CD8-positive, alpha-beta memory T cell (primary cell): Measurements from ENCODE around the gene MAN2C1. TPM values are rescaled to one million over a fixed set of nuclear protein-coding genes. Genes with fewer than 3 reads are reported as not detected.
"Not testable (repeated sequence)": the region's sequence is repeated elsewhere in the genome, so short reads cannot be mapped to it uniquely, and the experiment has no call there.

Experiments used
- CTCF ChIA-PET: fragments of 350-600 bp; sonication (Branson Sonifier 250); formaldehyde crosslinking; loops from one replicate; lab custom pipeline; 2021; ENCODE audit warnings: antibody characterized with exemption; lab: Charles Lee
- POLR2A ChIA-PET: fragments of 350-600 bp; sonication (Branson Sonifier 250); formaldehyde crosslinking; loops from one replicate; lab custom pipeline; 2021; ENCODE audit warnings: antibody characterized with exemption; lab: Charles Lee
- DNase-seq, 5 donors: peaks; one replicate each; pipeline versions ENCODE4 v3.0.0 to v3.0.0-alpha.2; 2020 to 2022; ENCODE audit warnings: mixed read lengths in 1 of 5
- H3K27ac ChIP-seq: one replicate; pipeline ENCODE4 v1.7.0; 2013; ENCODE audit warnings: low read depth, mild to moderate bottlenecking, low read length, moderate library complexity
- H3K27me3 ChIP-seq: 2 replicates; pipeline ENCODE4 v1.7.0; 2013; ENCODE audit warnings: low read length, mild to moderate bottlenecking; ENCODE audit not compliant: insufficient read depth, poor library complexity, severe bottlenecking
- H3K36me3 ChIP-seq: 2 replicates; pipeline ENCODE4 v1.7.0; 2013; ENCODE audit warnings: mild to moderate bottlenecking, low read length, moderate library complexity; ENCODE audit not compliant: insufficient read depth
- H3K4me1 ChIP-seq: 2 replicates; pipeline ENCODE4 v1.7.0; 2013; ENCODE audit warnings: mild to moderate bottlenecking, low read length, moderate library complexity; ENCODE audit not compliant: insufficient read depth
- H3K4me3 ChIP-seq: 2 replicates; pipeline ENCODE4 v1.7.0; 2013; ENCODE audit warnings: mild to moderate bottlenecking, low read length
- H3K9me3 ChIP-seq: 2 replicates; pipeline ENCODE4 v1.7.0; 2013; ENCODE audit warnings: mild to moderate bottlenecking, low read length
- H3K27ac Mint-ChIP-seq, 8 donors: one replicate each; pipeline ENCODE4 v1.8.0; 2020 to 2021; ENCODE audit warnings: mixed read lengths in 8 of 8, mild to moderate bottlenecking in 6 of 8, inconsistent platforms in 3 of 8, moderate library complexity in 3 of 8
- H3K27me3 Mint-ChIP-seq, 2 donors: one replicate each; pipeline ENCODE4 v1.8.0; 2020 to 2021; ENCODE audit warnings: mixed read lengths in 2 of 2, mild to moderate bottlenecking in 1 of 2, moderate library complexity in 1 of 2
- H3K36me3 Mint-ChIP-seq, 3 donors: one replicate each; pipeline ENCODE4 v1.8.0; 2020 to 2021; ENCODE audit warnings: mixed read lengths in 3 of 3, inconsistent platforms in 1 of 3, mild to moderate bottlenecking in 1 of 3
- H3K4me1 Mint-ChIP-seq, 3 donors: one replicate each; pipeline ENCODE4 v1.8.0; 2020 to 2021; ENCODE audit warnings: mixed read lengths in 3 of 3, inconsistent platforms in 1 of 3, mild to moderate bottlenecking in 1 of 3
- H3K4me3 Mint-ChIP-seq, 7 donors: one replicate each; pipeline ENCODE4 v1.8.0; 2020 to 2021; ENCODE audit warnings: mixed read lengths in 7 of 7, mild to moderate bottlenecking in 6 of 7, moderate library complexity in 4 of 7, inconsistent platforms in 2 of 7
- H3K9me3 Mint-ChIP-seq, 5 donors: one replicate each; pipeline ENCODE4 v1.8.0; 2020 to 2022; ENCODE audit warnings: mixed read lengths in 5 of 5, mild to moderate bottlenecking in 3 of 5, moderate library complexity in 2 of 5, inconsistent platforms in 1 of 5
- polyA plus RNA-seq: library from polyadenylated mRNA; unstranded; fragments of 300-500 nt; fragmentation: Illumina TruSeq; gene quantifications from one replicate; pipeline ENCODE4 v1.2.3, GENCODE V29; 2021
- total RNA-seq, 2 experiments: library from RNA; stranded (reverse); gene quantifications; one replicate each; pipeline ENCODE4 v1.2.3, GENCODE V29; 2021

The MAN2C1 gene
- total and polyA plus RNA-seq, 3 experiments from 2014 or later: 32.0 to 133 (median 127) TPM

GRCh38 chr15:75328493-75329314 is 39.7 kb downstream of the MAN2C1 start:
- no peaks in the 10 kb centered on the region for H3K9me3 Mint-ChIP-seq
- H3K4me1 Mint-ChIP-seq: no peaks in the 10 kb centered on the region
- DNase-seq: no peak
- CTCF ChIA-PET: no interaction called here
- H3K9me3 ChIP-seq: no peaks in the 10 kb centered on the region
- H3K4me1 ChIP-seq: no peaks in the 10 kb centered on the region
- no peak overlapping the region for H3K27ac Mint-ChIP-seq
- no peak overlapping the region for H3K27ac ChIP-seq
- no peaks in the 10 kb centered on the region for H3K27me3 ChIP-seq
- H3K36me3 Mint-ChIP-seq: no peaks in the 10 kb centered on the region
- no peak overlapping the region for H3K4me3 Mint-ChIP-seq
- POLR2A ChIA-PET: no interaction called here
- H3K36me3 ChIP-seq: no peaks in the 10 kb centered on the region
- no peak overlapping the region for H3K4me3 ChIP-seq
- H3K27me3 Mint-ChIP-seq: peaks cover 0 to 8% of the 10 kb centered on the region in 2 donors

GRCh38 chr15:75327491-75327890 is 40.9 kb downstream of the MAN2C1 start:
- Histone ChIP-seq H3K36me3 (no peaks in the 10 kb centered on the region), H3K27me3 (no peaks in the 10 kb centered on the region), H3K4me3 (no peak overlapping the region), H3K9me3 (no peaks in the 10 kb centered on the region), H3K27ac (no peak overlapping the region), H3K4me1 (no peaks in the 10 kb centered on the region)
- Mint-ChIP-seq H3K36me3 (no peaks in the 10 kb centered on the region), H3K27ac (no peak overlapping the region), H3K9me3 (no peaks in the 10 kb centered on the region), H3K4me3 (no peak overlapping the region), H3K4me1 (no peaks in the 10 kb centered on the region), H3K27me3 (peaks cover 0 to 8% of the 10 kb centered on the region in 2 donors)
- ChIA-PET POLR2A (no interaction called here), CTCF (interaction anchor here (1.2 kb wide), 1 partner anchor 40 kb away, joined by 3 read pairs; no protein-coding TSS in a partner anchor)
- no peak for DNase-seq

GRCh38 chr15:75327005-75327404 is 41.4 kb downstream of the MAN2C1 start:
- H3K36me3 Mint-ChIP-seq: no peaks in the 10 kb centered on the region
- H3K27me3 ChIP-seq: no peaks in the 10 kb centered on the region
- no peak overlapping the region for H3K4me3 ChIP-seq
- ChIA-PET POLR2A (no interaction called here), CTCF (interaction anchor here (1.2 kb wide), 1 partner anchor 40 kb away, joined by 3 read pairs; no protein-coding TSS in a partner anchor)
- no peaks in the 10 kb centered on the region for H3K4me1 Mint-ChIP-seq
- peaks cover 0 to 8% of the 10 kb centered on the region in 2 donors for H3K27me3 Mint-ChIP-seq
- H3K27ac Mint-ChIP-seq: no peak overlapping the region
- H3K4me3 Mint-ChIP-seq: no peak overlapping the region
- DNase-seq: no peak
- no peaks in the 10 kb centered on the region for H3K4me1 ChIP-seq
- no peaks in the 10 kb centered on the region for H3K9me3 Mint-ChIP-seq
- no peak overlapping the region for H3K27ac ChIP-seq
- no peaks in the 10 kb centered on the region for H3K36me3 ChIP-seq
- H3K9me3 ChIP-seq: no peaks in the 10 kb centered on the region

- Histone ChIP-seq H3K27me3 (no peaks in the 10 kb centered on the region), H3K9me3 (no peaks in the 10 kb centered on the region), H3K4me1 (no peaks in the 10 kb centered on the region), H3K4me3 (no peak overlapping the region), H3K36me3 (no peaks in the 10 kb centered on the region), H3K27ac (no peak overlapping the region)
- Mint-ChIP-seq H3K27me3 (peaks cover 0 to 8% of the 10 kb centered on the region in 2 donors), H3K4me3 (no peak overlapping the region), H3K4me1 (no peaks in the 10 kb centered on the region), H3K9me3 (no peaks in the 10 kb centered on the region), H3K27ac (no peak overlapping the region), H3K36me3 (no peaks in the 10 kb centered on the region)
- DNase-seq: no peak
- CTCF ChIA-PET: no interaction called here
- POLR2A ChIA-PET: no interaction called here
Observed at GRCh38 chr15:75325922-75326321, 42.5 kb downstream of the MAN2C1 start.

- ChIA-PET CTCF (no interaction called here), POLR2A (no interaction called here)
- Mint-ChIP-seq H3K4me3 (no peak overlapping the region), H3K9me3 (no peaks in the 10 kb centered on the region), H3K27ac (peak overlapping the region in 1 of 8 donors; percentile 52), H3K36me3 (no peaks in the 10 kb centered on the region), H3K4me1 (no peaks in the 10 kb centered on the region), H3K27me3 (peaks cover 0 to 3% of the 10 kb centered on the region in 2 donors)
- H3K36me3 ChIP-seq: no peaks in the 10 kb centered on the region
- H3K4me3 ChIP-seq: no peak overlapping the region
- no peak for DNase-seq
- no peak overlapping the region for H3K27ac ChIP-seq
- H3K27me3 ChIP-seq: no peaks in the 10 kb centered on the region
- no peaks in the 10 kb centered on the region for H3K9me3 ChIP-seq
- no peaks in the 10 kb centered on the region for H3K4me1 ChIP-seq
Observed at GRCh38 chr15:75321711-75322110, 46.7 kb downstream of the MAN2C1 start.

GRCh38 chr15:75319231-75319897 is 49.0 kb downstream of the MAN2C1 start:
- POLR2A ChIA-PET, H3K4me3 ChIP-seq, H3K4me1 Mint-ChIP-seq, H3K27me3 Mint-ChIP-seq, H3K4me3 Mint-ChIP-seq, CTCF ChIA-PET, H3K9me3 ChIP-seq, H3K9me3 Mint-ChIP-seq, H3K27me3 ChIP-seq, H3K4me1 ChIP-seq, H3K36me3 Mint-ChIP-seq, DNase-seq, H3K27ac Mint-ChIP-seq, H3K27ac ChIP-seq, H3K36me3 ChIP-seq: not testable (repeated sequence)

- H3K27ac ChIP-seq: no peak overlapping the region
- Mint-ChIP-seq H3K36me3 (no peaks in the 10 kb centered on the region), H3K27ac (peak overlapping the region in 1 of 8 donors; percentile 1), H3K9me3 (peaks cover 0 to 2% (median 0%) of the 10 kb centered on the region in 5 donors), H3K27me3 (peaks cover 2 to 9% of the 10 kb centered on the region in 2 donors), H3K4me3 (no peak overlapping the region), H3K4me1 (peaks cover 5 to 9% (median 6%) of the 10 kb centered on the region in 3 donors)
- no peak overlapping the region for H3K4me3 ChIP-seq
- H3K9me3 ChIP-seq: no peaks in the 10 kb centered on the region
- no peaks in the 10 kb centered on the region for H3K4me1 ChIP-seq
- POLR2A ChIA-PET: no interaction called here
- H3K36me3 ChIP-seq: no peaks in the 10 kb centered on the region
- H3K27me3 ChIP-seq: no peaks in the 10 kb centered on the region
- no peak for DNase-seq
- CTCF ChIA-PET: no interaction called here
Observed at GRCh38 chr15:75314552-75315290, 53.7 kb downstream of the MAN2C1 start.
